B cell (primary cell): ENCODE measurements around the gene CLASP2. TPM values are rescaled to one million over a fixed set of nuclear protein-coding genes. Genes with fewer than 3 reads are reported as not detected.

Experiments
- ATAC-seq: fragments of 200-7000 bp; cut with Tn5 transposase; one replicate; pipeline ENCODE4 v1.10.0; 2021; ENCODE audit warnings: low read depth, mild to moderate bottlenecking, moderate number of reproducible peaks, moderate library complexity
- CTCF ChIA-PET: fragments of 350-600 bp; sonication (Branson Sonifier 250); formaldehyde crosslinking; loops from one replicate; lab custom pipeline; 2021; ENCODE audit warnings: antibody characterized with exemption, inconsistent platforms; lab: Charles Lee
- POLR2A ChIA-PET: fragments of 350-600 bp; sonication (Branson Sonifier 250); formaldehyde crosslinking; loops from one replicate; lab custom pipeline; 2021; ENCODE audit warnings: antibody characterized with exemption; lab: Charles Lee
- DNase-seq: peaks from one replicate; pipeline ENCODE4 v3.0.0; 2013
- H2AFZ ChIP-seq: 2 replicates; pipeline ENCODE4 v1.6.1; 2012; ENCODE audit warnings: mild to moderate bottlenecking, low read depth, low read length; ENCODE audit not compliant: insufficient read depth, poor library complexity, severe bottlenecking
- H3K27ac ChIP-seq, 2 donors: 1 replicate in 1 of 2; 2 replicates in 1 of 2; pipeline ENCODE4 v1.5.1; 2012 to 2013; ENCODE audit warnings: low read length in 2 of 2, mild to moderate bottlenecking in 2 of 2, moderate library complexity in 1 of 2
- H3K27me3 ChIP-seq, 4 experiments: fragments of 200-600 bp in 1 of 4; sonication (generic) in 1 of 4; replicated peaks in 1 of 4; 1 replicate in 2 of 4; 2 replicates in 2 of 4; pipeline versions ENCODE4 v1.6.1 to v1.7.0; 2013 to 2016; ENCODE audit warnings: low read length in 3 of 4, mild to moderate bottlenecking in 2 of 4, mixed read lengths in 1 of 4, moderate library complexity in 1 of 4; ENCODE audit not compliant: insufficient read depth in 4 of 4, control insufficient read depth in 3 of 4; ENCODE audit errors: control extremely low read depth in 1 of 4
- H3K36me3 ChIP-seq, 2 experiments: replicated peaks in 1 of 2; 1 replicate in 1 of 2; 2 replicates in 1 of 2; pipeline versions ENCODE4 v1.6.1 to v1.7.1; 2013; ENCODE audit warnings: low read length in 1 of 2; ENCODE audit not compliant: insufficient read depth in 2 of 2, control insufficient read depth in 1 of 2; ENCODE audit errors: control extremely low read depth in 1 of 2, extremely low read depth in 1 of 2
- H3K4me1 ChIP-seq, 2 donors: fragments of 200-600 bp in 1 of 2; sonication (generic) in 1 of 2; 1 replicate in 1 of 2; 2 replicates in 1 of 2; pipeline versions ENCODE4 v1.5.1 to v1.6.1; 2013 to 2017; ENCODE audit warnings: low read length in 2 of 2; ENCODE audit not compliant: control insufficient read depth in 2 of 2, insufficient read depth in 2 of 2
- H3K4me2 ChIP-seq: replicated peaks from 2 replicates; pipeline ENCODE3; 2012; ENCODE audit warnings: mild to moderate bottlenecking, low read depth, low read length; ENCODE audit not compliant: poor library complexity, severe bottlenecking
- H3K4me3 ChIP-seq, 5 experiments: fragments of 200-600 bp in 1 of 5; sonication (generic) in 1 of 5; 1 replicate in 3 of 5; 2 replicates in 2 of 5; pipeline versions ENCODE4 v1.5.1 to v1.7.0; 2011 to 2016; ENCODE audit warnings: low read length in 4 of 5, mild to moderate bottlenecking in 4 of 5, low read depth in 2 of 5, control low read depth in 1 of 5, moderate library complexity in 1 of 5; ENCODE audit not compliant: insufficient read depth in 1 of 5; ENCODE audit errors: control extremely low read depth in 1 of 5, extremely low read depth in 1 of 5
- H3K79me2 ChIP-seq: fragments of 200-600 bp; sonication (generic); one replicate; pipeline ENCODE4 v1.6.0; 2016; ENCODE audit warnings: low read length; ENCODE audit not compliant: control insufficient read depth, insufficient read depth
- H3K9ac ChIP-seq: fragments of 200-600 bp; sonication (generic); 2 replicates; pipeline ENCODE4 v1.6.1; 2017; ENCODE audit warnings: mild to moderate bottlenecking, low read length, moderate library complexity
- H3K9me3 ChIP-seq, 3 donors: one replicate each; pipeline versions ENCODE4 v1.6.1 to v1.7.1; 2013; ENCODE audit warnings: low read length in 2 of 3; ENCODE audit not compliant: control insufficient read depth in 2 of 3, insufficient read depth in 1 of 3; ENCODE audit errors: control extremely low read depth in 1 of 3
- H4K20me1 ChIP-seq: 2 replicates; pipeline ENCODE4 v1.6.0; 2012; ENCODE audit warnings: mild to moderate bottlenecking, low read length; ENCODE audit not compliant: insufficient read depth, control insufficient read depth, poor library complexity, severe bottlenecking
- H3K27ac Mint-ChIP-seq: one replicate; pipeline ENCODE4 v1.8.0; 2021; ENCODE audit warnings: mixed read lengths
- H3K27me3 Mint-ChIP-seq: one replicate; pipeline ENCODE4 v1.8.0; 2021; ENCODE audit warnings: mixed read lengths
- H3K4me1 Mint-ChIP-seq: one replicate; pipeline ENCODE4 v1.8.0; 2021; ENCODE audit warnings: mixed read lengths
- H3K4me3 Mint-ChIP-seq: one replicate; pipeline ENCODE4 v1.8.0; 2021; ENCODE audit warnings: mixed read lengths
- H3K9me3 Mint-ChIP-seq: one replicate; pipeline ENCODE4 v1.8.0; 2022; ENCODE audit warnings: mixed read lengths; ENCODE audit not compliant: insufficient read depth
- EZH2 ChIP-seq: IDR thresholded peaks from 2 replicates; pipeline ENCODE4 v1.6.1; 2012; ENCODE audit warnings: borderline replicate concordance, low read depth, mild to moderate bottlenecking, moderate library complexity, low read length; ENCODE audit not compliant: insufficient read depth, poor library complexity, severe bottlenecking
- WGBS: methylation state at CpG from one replicate; pipeline ENCODE4 v1.1.5; 2013; ENCODE audit warnings: missing lambda C conversion rate; ENCODE audit not compliant: insufficient coverage; 5-methylcytosine and 5-hydroxymethylcytosine counted together
- intact Hi-C: fragments of 100-400 bp; cut with micrococcal nuclease; formaldehyde crosslinking; loops from one replicate; pipeline ENCODE4 v1.10.0; 2022
- polyA plus RNA-seq: library from polyadenylated mRNA; depleted of rRNA; stranded (reverse); fragments of >200 nt; gene quantifications from 2 replicates; pipeline ENCODE4 v1.2.3, GENCODE V29; 2012
- total RNA-seq, 2 donors: library from RNA; stranded (reverse); fragments of 120-200 nt in 1 of 2; gene quantifications; 1 replicate in 1 of 2; 2 replicates in 1 of 2; pipeline versions ENCODE4 v1.2.3 to v1.2.4, GENCODE V29; 2013 to 2022
- TF ChIP-seq, protein P1 (sequence below): fragments of 200-600 bp; IDR thresholded peaks from one replicate; pipeline ENCODE4 v1.8.0; 2022; ENCODE audit warnings: antibody characterized with exemption, mild to moderate bottlenecking

Gene CLASP2
- total and polyA plus RNA-seq, 2 donors (not counting 1 experiment from before 2014, with no cell fraction given) = 10.7 to 109 TPM

DNA sequence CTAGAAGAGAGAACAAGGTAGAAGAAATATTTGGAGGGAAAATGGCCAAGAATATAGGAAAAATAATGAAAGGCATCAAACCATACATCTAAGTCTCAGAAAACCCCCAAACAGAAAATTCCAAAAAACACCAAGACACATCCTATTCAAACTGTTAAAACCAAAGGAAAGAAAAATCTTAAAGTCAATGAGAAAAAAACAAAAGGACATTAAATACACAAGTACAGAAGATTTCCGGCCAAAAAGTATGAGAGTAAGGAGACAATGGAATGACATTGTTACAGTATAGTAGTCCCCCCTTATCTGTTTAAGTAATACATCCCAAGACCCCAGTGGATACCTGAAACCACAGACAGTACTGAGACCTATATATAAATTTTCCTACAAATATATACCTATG, 18.8 kb downstream of the CLASP2 start:
- H3K9ac ChIP-seq = no peak overlapping the region
- POLR2A ChIA-PET = no interaction called here
- TF ChIP-seq, protein P1, sequence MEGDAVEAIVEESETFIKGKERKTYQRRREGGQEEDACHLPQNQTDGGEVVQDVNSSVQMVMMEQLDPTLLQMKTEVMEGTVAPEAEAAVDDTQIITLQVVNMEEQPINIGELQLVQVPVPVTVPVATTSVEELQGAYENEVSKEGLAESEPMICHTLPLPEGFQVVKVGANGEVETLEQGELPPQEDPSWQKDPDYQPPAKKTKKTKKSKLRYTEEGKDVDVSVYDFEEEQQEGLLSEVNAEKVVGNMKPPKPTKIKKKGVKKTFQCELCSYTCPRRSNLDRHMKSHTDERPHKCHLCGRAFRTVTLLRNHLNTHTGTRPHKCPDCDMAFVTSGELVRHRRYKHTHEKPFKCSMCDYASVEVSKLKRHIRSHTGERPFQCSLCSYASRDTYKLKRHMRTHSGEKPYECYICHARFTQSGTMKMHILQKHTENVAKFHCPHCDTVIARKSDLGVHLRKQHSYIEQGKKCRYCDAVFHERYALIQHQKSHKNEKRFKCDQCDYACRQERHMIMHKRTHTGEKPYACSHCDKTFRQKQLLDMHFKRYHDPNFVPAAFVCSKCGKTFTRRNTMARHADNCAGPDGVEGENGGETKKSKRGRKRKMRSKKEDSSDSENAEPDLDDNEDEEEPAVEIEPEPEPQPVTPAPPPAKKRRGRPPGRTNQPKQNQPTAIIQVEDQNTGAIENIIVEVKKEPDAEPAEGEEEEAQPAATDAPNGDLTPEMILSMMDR = no peak
- no peak for TF ChIP-seq EZH2
- H3K4me1 Mint-ChIP-seq = peaks cover 14% of the 10 kb centered on the region
- H3K27ac Mint-ChIP-seq = no peak overlapping the region
- no peak overlapping the region for H2AFZ ChIP-seq
- DNase-seq (no peak), ATAC-seq (no peak)
- H4K20me1 ChIP-seq = peaks cover 27% of the 10 kb centered on the region
- H3K4me1 ChIP-seq = no peaks in the 10 kb centered on the region
- WGBS = no CpG with 5 or more reads among the region's 1 CpG
- no peak overlapping the region for H3K4me2 ChIP-seq
- no peak overlapping the region for H3K4me3 ChIP-seq
- H3K27ac ChIP-seq = no peak overlapping the region
- H3K79me2 ChIP-seq = peaks cover 65% of the 10 kb centered on the region
- no peaks in the 10 kb centered on the region for H3K27me3 ChIP-seq
- intact Hi-C loops = no loop called here
- CTCF ChIA-PET = no interaction called here
- no peaks in the 10 kb centered on the region for H3K27me3 Mint-ChIP-seq
- peaks cover 4 to 11% (median 6%) of the 10 kb centered on the region in 3 donors for H3K9me3 ChIP-seq
- peaks cover 3 to 4% of the 10 kb centered on the region in 2 experiments for H3K36me3 ChIP-seq
- H3K9me3 Mint-ChIP-seq = peaks cover 19% of the 10 kb centered on the region
- no peak overlapping the region for H3K4me3 Mint-ChIP-seq

GRCh38 chr3:33694944-33695343, 23.1 kb downstream of the CLASP2 start:
- Histone ChIP-seq H3K9me3 (peaks cover 0 to 2% (median 0%) of the 10 kb centered on the region in 3 donors), H3K27me3 (no peaks in the 10 kb centered on the region), H3K4me2 (no peak overlapping the region), H3K9ac (no peak overlapping the region), H3K4me1 (no peaks in the 10 kb centered on the region), H3K27ac (no peak overlapping the region), H3K36me3 (peaks cover 3 to 8% of the 10 kb centered on the region in 2 experiments), H3K4me3 (no peak overlapping the region), H2AFZ (no peak overlapping the region), H4K20me1 (peaks cover 15% of the 10 kb centered on the region), H3K79me2 (peaks cover 26% of the 10 kb centered on the region)
- no peak for DNase-seq
- TF ChIP-seq, protein P1 = no peak
- TF ChIP-seq EZH2 = no peak
- peaks cover 2% of the 10 kb centered on the region for H3K9me3 Mint-ChIP-seq
- CTCF ChIA-PET = no interaction called here
- H3K4me3 Mint-ChIP-seq = no peak overlapping the region
- H3K4me1 Mint-ChIP-seq = peaks cover 6% of the 10 kb centered on the region
- ATAC-seq = no peak
- no peaks in the 10 kb centered on the region for H3K27me3 Mint-ChIP-seq
- H3K27ac Mint-ChIP-seq = no peak overlapping the region
- POLR2A ChIA-PET = no interaction called here
- intact Hi-C loops = no loop called here
